HepG2 (cell line): Measurements from ENCODE around the gene CDK6. TPM values are rescaled to one million over a fixed set of nuclear protein-coding genes. Genes with fewer than 3 reads are reported as not detected.

Source experiments
- ATAC-seq: fragments of 200-7000 bp; cut with Tn5 transposase; 3 replicates; pipeline ENCODE4 v1.9.1; 2020; ENCODE audit warnings: mild to moderate bottlenecking, moderate library complexity
- BruUV-seq: library from RNA; stranded (reverse); fragments of 400-500 nt; replicated peaks from 2 replicates; lab custom pipeline; 2021; lab: Mats Ljungman, UMichigan
- CTCF ChIA-PET: fragments of 300-600 bp; formaldehyde crosslinking; extraction: SDS; loops from one replicate; lab custom pipeline; 2021; ENCODE audit warnings: low total read pairs, inconsistent platforms, low intra/inter-chr PET ratio; lab: Yijun Ruan, JAX
- POLR2A ChIA-PET: fragments of 350-600 bp; sonication (Branson Sonifier 250); formaldehyde crosslinking; loops from one replicate; lab custom pipeline; 2020; ENCODE audit warnings: antibody characterized with exemption, inconsistent platforms; lab: Yijun Ruan, JAX
- DNase-seq: peaks from one replicate; pipeline ENCODE4 v3.0.0-alpha.2; 2015; ENCODE audit warnings: low spot score
- FAIRE-seq: peaks from 3 replicates; lab custom pipeline; 2011; peaks lifted over from hg19 to GRCh38; lab: Jason Lieb, UNC
- H2AFZ ChIP-seq: one replicate; pipeline ENCODE4 v1.6.1; 2011; ENCODE audit warnings: low read length, inconsistent platforms
- H3K27ac ChIP-seq: fragments of 300-600 bp; 3 replicates; pipeline ENCODE4 v1.8.0; 2011; ENCODE audit warnings: mixed run types, mild to moderate bottlenecking, mixed read lengths, low read length, inconsistent platforms; ENCODE audit not compliant: insufficient read depth; ENCODE audit errors: extremely low read length
- H3K27me3 ChIP-seq, 2 experiments: fragments of 200-600 bp in 1 of 2; 2 replicates in 1 of 2; 3 replicates in 1 of 2; pipeline versions ENCODE4 v1.6.0 to v1.8.0; 2011; ENCODE audit warnings: low read length in 2 of 2, mild to moderate bottlenecking in 2 of 2, moderate library complexity in 2 of 2, inconsistent platforms in 1 of 2; ENCODE audit not compliant: insufficient read depth in 2 of 2, control insufficient read depth in 1 of 2
- H3K36me3 ChIP-seq, 2 experiments: fragments of 200-600 bp in 1 of 2; replicated peaks in 1 of 2; 2 replicates in 1 of 2; 3 replicates in 1 of 2; pipeline versions ENCODE4 v1.5.1 to v1.8.0; 2011; ENCODE audit warnings: low read length in 2 of 2, inconsistent platforms in 1 of 2; ENCODE audit not compliant: insufficient read depth in 2 of 2, control insufficient read depth in 1 of 2
- H3K4me1 ChIP-seq: 2 replicates; pipeline ENCODE4 v1.5.1; 2012; ENCODE audit warnings: low read length, inconsistent platforms; ENCODE audit not compliant: insufficient read depth
- H3K4me2 ChIP-seq: 2 replicates; pipeline ENCODE4 v1.6.0; 2011; ENCODE audit warnings: low read depth, low read length, inconsistent platforms
- H3K4me3 ChIP-seq, 3 experiments: fragments of 200-600 bp in 1 of 3; sonication (generic), shearing (Covaris generic) in 1 of 3; replicated peaks in 1 of 3; 2 replicates each; pipeline ENCODE4 v1.5.1; 2011 to 2016; ENCODE audit warnings: low read length in 3 of 3, inconsistent platforms in 2 of 3, low read depth in 2 of 3, mild to moderate bottlenecking in 2 of 3, control low read depth in 1 of 3, mixed read lengths in 1 of 3; ENCODE audit not compliant: insufficient read depth in 1 of 3
- H3K79me2 ChIP-seq: one replicate; pipeline ENCODE4 v1.6.1; 2011; ENCODE audit warnings: low read length, inconsistent platforms; ENCODE audit not compliant: insufficient read depth
- H3K9ac ChIP-seq: 2 replicates; pipeline ENCODE4 v1.6.0; 2011; ENCODE audit warnings: mild to moderate bottlenecking, low read depth, low read length, inconsistent platforms; ENCODE audit not compliant: insufficient read depth
- H3K9me3 ChIP-seq: 2 replicates; pipeline ENCODE4 v1.5.1; 2012; ENCODE audit warnings: mild to moderate bottlenecking, low read length
- H4K20me1 ChIP-seq: 2 replicates; pipeline ENCODE4 v1.6.0; 2011; ENCODE audit warnings: inconsistent platforms, mild to moderate bottlenecking, low read length, moderate library complexity; ENCODE audit not compliant: insufficient read depth
- ETV5 ChIP-seq: IDR thresholded peaks from 2 replicates; pipeline ENCODE4 v1.6.1; 2018; ENCODE audit warnings: missing biosample characterization, missing genetic modification reagents, inconsistent platforms, borderline replicate concordance
- IRX3 ChIP-seq: sonication (generic); formaldehyde crosslinking; IDR thresholded peaks from 2 replicates; pipeline ENCODE4 v1.8.1; 2023; ENCODE audit warnings: mild to moderate bottlenecking, low read depth, missing genetic modification reagents, borderline replicate concordance
- KDM6A ChIP-seq: IDR thresholded peaks from 2 replicates; pipeline ENCODE4 v1.6.1; 2016; ENCODE audit warnings: low read depth
- MXI1 ChIP-seq: IDR thresholded peaks from 3 replicates; pipeline ENCODE4 v1.6.1; 2012; ENCODE audit warnings: low read depth, low read length, inconsistent platforms, borderline replicate concordance
- PHF21A ChIP-seq: sonication (generic); formaldehyde crosslinking; IDR thresholded peaks from 2 replicates; pipeline ENCODE4 v1.5.0; 2020; ENCODE audit warnings: mild to moderate bottlenecking, missing genetic modification reagents
- SUZ12 ChIP-seq: fragments of 150-350 bp; IDR thresholded peaks from 2 replicates; pipeline ENCODE4 v1.6.1; 2014; ENCODE audit warnings: low read depth, low read length
- ZBTB26 ChIP-seq: IDR thresholded peaks from 2 replicates; pipeline ENCODE4 v1.6.1; 2016; ENCODE audit warnings: missing compliant biosample characterization, missing genetic modification reagents, borderline replicate concordance
- ZMAT5 ChIP-seq: sonication (generic); formaldehyde crosslinking; IDR thresholded peaks from 2 replicates; pipeline ENCODE4 v1.5.0; 2020; ENCODE audit warnings: mild to moderate bottlenecking, low read depth, missing genetic modification reagents, borderline replicate concordance
- ZNF251 ChIP-seq: sonication (generic); formaldehyde crosslinking; IDR thresholded peaks from 2 replicates; pipeline ENCODE4 v1.9.0; 2021; ENCODE audit warnings: mild to moderate bottlenecking, missing genetic modification reagents
- ZNF383 ChIP-seq: sonication (generic); formaldehyde crosslinking; IDR thresholded peaks from 2 replicates; pipeline ENCODE4 v1.4.0; 2020; ENCODE audit warnings: missing genetic modification reagents, mild to moderate bottlenecking, borderline replicate concordance
- ZNF761 ChIP-seq: sonication (generic); formaldehyde crosslinking; conservative IDR thresholded peaks from 2 replicates; pipeline ENCODE4 v1.4.0; 2020; ENCODE audit warnings: mild to moderate bottlenecking, missing genetic modification reagents
- ZNF768 ChIP-seq: sonication (generic); formaldehyde crosslinking; IDR thresholded peaks from 2 replicates; pipeline ENCODE4 v1.4.0; 2020; ENCODE audit warnings: missing genetic modification reagents
- WGBS: methylation state at CpG from one replicate; pipeline ENCODE4 v1.1.6; 2017; ENCODE audit warnings: low lambda C conversion rate; 5-methylcytosine and 5-hydroxymethylcytosine counted together
- in situ Hi-C: cut with HindIII; loops from 2 replicates; pipeline ENCODE4 v1.10.0; 2017; ENCODE audit warnings: low pct_unique_long_range_greater_than_20kb; ENCODE audit not compliant: extremely low pct_ligation_motif_present
- intact Hi-C: fragments of 100-400 bp; cut with micrococcal nuclease; formaldehyde crosslinking; loops from one replicate; pipeline ENCODE4 v1.10.0; 2022; ENCODE audit not compliant: unreplicated experiment
- polyA plus RNA-seq, 8 experiments: library from polyadenylated mRNA; depleted of rRNA in 3 of 8; stranded (reverse) in 7 of 8; unstranded in 1 of 8; fragments of >200 nt; fragmentation: Illumina TruSeq in 4 of 8; extraction: Trizol in 4 of 8; gene quantifications; 2 replicates each; pipeline versions ENCODE4 v1.2.1 to v1.2.3, GENCODE V29; 2011 to 2016; ENCODE audit warnings: low read depth in 4 of 8, missing spikeins in 1 of 8, mixed read lengths in 1 of 8; ENCODE audit not compliant: insufficient read depth in 1 of 8
- total RNA-seq, 5 experiments: library from RNA; depleted of rRNA; stranded (reverse); fragments of >200 nt; fragmentation: Illumina TruSeq; extraction: Trizol; gene quantifications; 2 replicates each; pipeline ENCODE4 v1.2.3, GENCODE V29; 2016; ENCODE audit warnings: low read depth in 1 of 5
- TF ChIP-seq, protein P1 (sequence below), 2 experiments: sonication (generic) in 1 of 2; formaldehyde crosslinking in 1 of 2; IDR thresholded peaks; 2 replicates each; pipeline versions ENCODE4 v1.4.0 to v1.6.1; 2016 to 2020; ENCODE audit warnings: borderline replicate concordance in 1 of 2, low read depth in 1 of 2, mild to moderate bottlenecking in 1 of 2, missing genetic modification reagents in 1 of 2

CDK6 gene
- total and polyA plus RNA-seq, 2 of the 13 experiments (the other 11 are each of a cell fraction or from before 2014, with no cell fraction given) = 34.6 to 90.8 TPM

GRCh38 chr7:92624298-92624996 is 211.9 kb downstream of the CDK6 start:
- ChIA-PET POLR2A (no interaction called here), CTCF (no interaction called here)
- Histone ChIP-seq H3K79me2 (no peaks in the 10 kb centered on the region), H4K20me1 (peaks cover 7% of the 10 kb centered on the region; the same call in 1 of the 2 replicates), H3K9me3 (no peaks in the 10 kb centered on the region), H3K27me3 (no peaks in the 10 kb centered on the region), H3K27ac (no peak overlapping the region), H3K9ac (no peak overlapping the region), H2AFZ (no peak overlapping the region), H3K4me3 (no peak overlapping the region), H3K36me3 (peaks cover 13 to 66% of the 10 kb centered on the region in 2 experiments), H3K4me1 (no peaks in the 10 kb centered on the region), H3K4me2 (no peak overlapping the region)
- intact Hi-C loops (no loop called here), in situ Hi-C loops (loop anchor here (5.0 to 10.0 kb wide), 2 partner anchors 208 to 430 kb away; no protein-coding TSS in a partner anchor)
- no peak for ATAC-seq
- WGBS = 99% methylated on average over 2 of the region's 2 CpGs
- no peak for DNase-seq
- FAIRE-seq = no peak
- TF ChIP-seq, protein P1, sequence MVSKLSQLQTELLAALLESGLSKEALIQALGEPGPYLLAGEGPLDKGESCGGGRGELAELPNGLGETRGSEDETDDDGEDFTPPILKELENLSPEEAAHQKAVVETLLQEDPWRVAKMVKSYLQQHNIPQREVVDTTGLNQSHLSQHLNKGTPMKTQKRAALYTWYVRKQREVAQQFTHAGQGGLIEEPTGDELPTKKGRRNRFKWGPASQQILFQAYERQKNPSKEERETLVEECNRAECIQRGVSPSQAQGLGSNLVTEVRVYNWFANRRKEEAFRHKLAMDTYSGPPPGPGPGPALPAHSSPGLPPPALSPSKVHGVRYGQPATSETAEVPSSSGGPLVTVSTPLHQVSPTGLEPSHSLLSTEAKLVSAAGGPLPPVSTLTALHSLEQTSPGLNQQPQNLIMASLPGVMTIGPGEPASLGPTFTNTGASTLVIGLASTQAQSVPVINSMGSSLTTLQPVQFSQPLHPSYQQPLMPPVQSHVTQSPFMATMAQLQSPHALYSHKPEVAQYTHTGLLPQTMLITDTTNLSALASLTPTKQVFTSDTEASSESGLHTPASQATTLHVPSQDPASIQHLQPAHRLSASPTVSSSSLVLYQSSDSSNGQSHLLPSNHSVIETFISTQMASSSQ (IDR thresholded peaks at IDR 0.05; ENCODE audit: low read depth) = no peak
- TF ChIP-seq, protein P1 (CRISPR knock-in tag; IDR thresholded peaks at IDR 0.05; ENCODE audit: borderline replicate concordance) = no peak
- TF ChIP-seq KDM6A (no peak), ZBTB26 (CRISPR knock-in tag) (no peak), ZNF383 (CRISPR knock-in tag) (no peak), SUZ12 (no peak), ZMAT5 (CRISPR knock-in tag) (no peak), MXI1 (no peak), ZNF251 (CRISPR knock-in tag) (no peak), IRX3 (CRISPR knock-in tag) (no peak), ZNF761 (no peak), PHF21A (CRISPR knock-in tag) (no peak), ETV5 (no peak), ZNF768 (CRISPR knock-in tag) (no peak)
- BruUV-seq = no TSS peak
